Right lobe of liver (tissue), 6 donors: ENCODE results near the gene RABGEF1. TPM values are rescaled to one million over a fixed set of nuclear protein-coding genes. Genes with fewer than 3 reads are reported as not detected.
"Not testable (repeated sequence)": the region's sequence is repeated elsewhere in the genome, so short reads cannot be mapped to it uniquely, and the experiment has no call there.

Experiments
- ATAC-seq, 4 donors: fragments of 200-7000 bp; cut with Tn5 transposase; one replicate each; pipeline ENCODE4 v1.9.1; 2020; ENCODE audit warnings: mild to moderate bottlenecking in 4 of 4, moderate library complexity in 4 of 4
- DNase-seq, 3 donors: peaks; one replicate each; pipeline ENCODE4 v3.0.0-alpha.2; 2020
- H3K27ac ChIP-seq, 3 donors: fragments of 200-600 bp; one replicate each; pipeline ENCODE4 v1.8.0; 2022
- H3K27me3 ChIP-seq, 2 donors: fragments of 200-600 bp; one replicate each; pipeline ENCODE4 v1.8.0; 2022
- H3K36me3 ChIP-seq, 4 donors: fragments of 200-600 bp; sonication (generic) in 1 of 4; one replicate each; pipeline versions ENCODE4 v1.5.1 to v1.8.0; 2017 to 2022; ENCODE audit warnings: control low read depth in 1 of 4
- H3K4me1 ChIP-seq, 4 donors: fragments of 200-600 bp; sonication (generic) in 1 of 4; one replicate each; pipeline versions ENCODE4 v1.5.1 to v1.8.0; 2017 to 2022; ENCODE audit warnings: control low read depth in 1 of 4
- H3K4me3 ChIP-seq, 3 donors: fragments of 200-600 bp; one replicate each; pipeline ENCODE4 v1.8.0; 2022
- H3K9me3 ChIP-seq, 4 donors: fragments of 200-600 bp; sonication (generic) in 1 of 4; one replicate each; pipeline versions ENCODE4 v1.5.1 to v1.8.0; 2017 to 2022; ENCODE audit warnings: control low read depth in 1 of 4
- CTCF ChIP-seq, 4 donors: fragments of 200-600 bp in 3 of 4; fragments of 450-650 bp in 1 of 4; IDR thresholded peaks; one replicate each; pipeline versions ENCODE4 v1.5.1 to v1.8.0; 2016 to 2022; ENCODE audit warnings: antibody characterized with exemption in 4 of 4, mild to moderate bottlenecking in 2 of 4
- POLR2A ChIP-seq: fragments of 450-650 bp; IDR thresholded peaks from one replicate; pipeline ENCODE4 v1.6.1; 2017; ENCODE audit warnings: antibody characterized with exemption, mild to moderate bottlenecking
- WGBS: methylation state at CpG from one replicate; pipeline ENCODE4 v1.1.6; 2018; ENCODE audit warnings: low coverage, low lambda C conversion rate; ENCODE audit not compliant: insufficient coverage; ENCODE audit errors: missing lambda C conversion rate; 5-methylcytosine and 5-hydroxymethylcytosine counted together
- intact Hi-C, 2 donors: fragments of 100-400 bp; cut with DNase I; formaldehyde crosslinking; loops; one replicate each; pipeline versions ENCODE4 v1.11.2 to v1.14.1; 2022
- total RNA-seq, 6 experiments: library from RNA; depleted of rRNA in 2 of 6; stranded (reverse); fragments of >200 nt in 2 of 6; fragmentation: NEBNext Ultra II Directional in 3 of 6; extraction: Animal tissue kit (Norgen Biotek cat#: 25700) in 3 of 6; gene quantifications; one replicate each; pipeline versions ENCODE4 v1.1.0 to v1.2.4, GENCODE V29; 2016 to 2023
- donor health status: DM: no; HTN: yes; CAD: no.
- donor health status: DM: no; HTN: no; CAD: no.
- donor health status: DM: no; HTN: no; CAD: no.
- donor health status: DM: no; HTN: yes; CAD: no.
- donor health status: DM: no; HTN: yes; CAD: no.

RABGEF1 gene
- total RNA-seq, 6 experiments from 2014 or later, result 7.3 to 13.8 (median 10.2) TPM

- ATAC-seq, result no peak
- Histone ChIP-seq H3K4me1 (peaks cover 0 to 18% (median 0%) of the 10 kb centered on the region in 4 donors), H3K9me3 (peaks cover 0 to 5% (median 0%) of the 10 kb centered on the region in 4 donors), H3K4me3 (no peak overlapping the region), H3K27ac (no peak overlapping the region), H3K36me3 (no peaks in the 10 kb centered on the region), H3K27me3 (no peaks in the 10 kb centered on the region)
- TF ChIP-seq POLR2A (no peak), CTCF (IDR thresholded peaks at IDR 0.05) (no peak)
- intact Hi-C loops, result no loop called here
- WGBS, result 85% methylated on average over 3 of the region's 6 CpGs
- no peak for DNase-seq
Measured at GRCh38 chr7:66737667-66738066, 2.9 kb upstream of the RABGEF1 start.

GRCh38 chr7:66739477-66739876, 1.1 kb upstream of the RABGEF1 start:
- no peak for ATAC-seq
- no peak for DNase-seq
- Histone ChIP-seq H3K4me1 (peaks cover 0 to 18% (median 0%) of the 10 kb centered on the region in 4 donors), H3K36me3 (no peaks in the 10 kb centered on the region), H3K27ac (peak overlapping the region; percentile 87 to 95 (median 92)), H3K27me3 (no peaks in the 10 kb centered on the region), H3K9me3 (peaks cover 0 to 5% (median 0%) of the 10 kb centered on the region in 4 donors), H3K4me3 (peak overlapping the region; percentile 66 to 97 (median 88))
- 42% methylated on average over 14 of the region's 14 CpGs for WGBS
- intact Hi-C loops, result no loop called here
- TF ChIP-seq POLR2A, result no peak

- intact Hi-C loops, result no loop called here
- ATAC-seq (peak in 2 of 4 donors; percentile 1 to 7), DNase-seq (peak in 1 of 3 donors; percentile 26)
- peaks cover 0 to 5% (median 0%) of the 10 kb centered on the region in 4 donors for H3K9me3 ChIP-seq
- WGBS, result 5% methylated on average over 8 of the region's 12 CpGs
- no peaks in the 10 kb centered on the region for H3K36me3 ChIP-seq
- H3K4me1 ChIP-seq, result peaks cover 0 to 18% (median 0%) of the 10 kb centered on the region in 4 donors
- H3K4me3 ChIP-seq, result peak overlapping the region; percentile 66 to 97 (median 88)
- H3K27ac ChIP-seq, result peak overlapping the region; percentile 87 to 95 (median 92)
- no peaks in the 10 kb centered on the region for H3K27me3 ChIP-seq
- TF ChIP-seq POLR2A (no peak), CTCF (IDR thresholded peaks at IDR 0.05) (no peak)
Measured at GRCh38 chr7:66739953-66740301, 606 bp upstream of the RABGEF1 start.

GRCh38 chr7:66740980-66741709, 612 bp downstream of the RABGEF1 start:
- peak; percentile 66 to 68 (median 67) for DNase-seq
- WGBS, result 0% methylated on average over 3 of the region's 54 CpGs
- Histone ChIP-seq H3K4me1 (peaks cover 0 to 18% (median 0%) of the 10 kb centered on the region in 4 donors), H3K27ac (peak overlapping the region; percentile 87 to 95 (median 92)), H3K4me3 (peak overlapping the region; percentile 66 to 97 (median 88))
- H3K9me3 ChIP-seq, intact Hi-C loops, H3K36me3 ChIP-seq, H3K27me3 ChIP-seq: not testable (repeated sequence)
- peak; percentile 57 to 61 (median 59) for ATAC-seq
- TF ChIP-seq CTCF (IDR thresholded peaks at IDR 0.05), result peak in 2 of 4 donors; percentile 20 to 27

GRCh38 chr7:66741710-66742049, 1.1 kb downstream of the RABGEF1 start:
- no peak for ATAC-seq
- Histone ChIP-seq H3K4me1 (peaks cover 0 to 18% (median 0%) of the 10 kb centered on the region in 4 donors), H3K27ac (peak overlapping the region; percentile 87 to 95 (median 92)), H3K36me3 (no peaks in the 10 kb centered on the region), H3K9me3 (no peaks in the 10 kb centered on the region), H3K27me3 (no peaks in the 10 kb centered on the region), H3K4me3 (peak overlapping the region; percentile 66 to 97 (median 88))
- TF ChIP-seq CTCF (IDR thresholded peaks at IDR 0.05) (no peak), POLR2A (no peak)
- WGBS, result 49% methylated on average over 17 of the region's 17 CpGs
- intact Hi-C loops, result no loop called here
- no peak for DNase-seq

GRCh38 chr7:66742298-66742697, 1.8 kb downstream of the RABGEF1 start:
- 94% methylated on average over 2 of the region's 4 CpGs for WGBS
- H3K27ac ChIP-seq, H3K27me3 ChIP-seq, DNase-seq, H3K4me3 ChIP-seq, intact Hi-C loops, H3K9me3 ChIP-seq, ATAC-seq, H3K36me3 ChIP-seq: not testable (repeated sequence)
- H3K4me1 ChIP-seq, result peaks cover 0 to 18% (median 0%) of the 10 kb centered on the region in 4 donors
